ENCODE measurements around the gene PRKAR1B. TPM values are rescaled to one million over a fixed set of nuclear protein-coding genes. Genes with fewer than 3 reads are reported as not detected.
"Not testable (repeated sequence)": the region's sequence is repeated elsewhere in the genome, so short reads cannot be mapped to it uniquely, and the experiment has no call there.

PRKAR1B gene
- total RNA-seq, 2 experiments from 2014 or later = 48.7 to 49.9 TPM

GRCh38 chr7:556291-556826 is 170.7 kb downstream of the PRKAR1B start:
- Mint-ChIP-seq H3K27me3 (no peaks in the 10 kb centered on the region), H3K4me1 (ENCODE audit: low read depth) (peaks cover 1% of the 10 kb centered on the region), H3K36me3 (ENCODE audit: low read depth) (peaks cover 10% of the 10 kb centered on the region), H3K27ac (no peak overlapping the region), H3K4me3 (no peak overlapping the region), H3K9me3 (peaks cover 5% of the 10 kb centered on the region)
- ATAC-seq (no peak), DNase-seq (no peak)
- POLR2A ChIA-PET = no interaction called here
- TF ChIP-seq CTCF (IDR thresholded peaks at IDR 0.05) = no peak
- CTCF ChIA-PET = no interaction called here
- intact Hi-C loops (cut with micrococcal nuclease) = no loop called here

GRCh38 chr7:555551-556160 is 171.4 kb downstream of the PRKAR1B start:
- H3K36me3 Mint-ChIP-seq (ENCODE audit: low read depth) = peaks cover 3% of the 10 kb centered on the region
- intact Hi-C loops (cut with micrococcal nuclease) = no loop called here
- no peak for DNase-seq
- H3K9me3 Mint-ChIP-seq = no peaks in the 10 kb centered on the region
- ChIA-PET POLR2A (no interaction called here), CTCF (no interaction called here)
- H3K4me1 Mint-ChIP-seq (ENCODE audit: low read depth) = peaks cover 1% of the 10 kb centered on the region
- no peak overlapping the region for H3K27ac Mint-ChIP-seq
- no peak overlapping the region for H3K4me3 Mint-ChIP-seq
- TF ChIP-seq CTCF (IDR thresholded peaks at IDR 0.05) = no peak
- no peak for ATAC-seq
- no peaks in the 10 kb centered on the region for H3K27me3 Mint-ChIP-seq

GRCh38 chr7:553636-554111 is 173.4 kb downstream of the PRKAR1B start:
- CTCF ChIA-PET = no interaction called here

GRCh38 chr7:552868-553635 is 174.0 kb downstream of the PRKAR1B start:
- POLR2A ChIA-PET = no interaction called here
- DNase-seq (no peak), ATAC-seq (no peak)
- no peaks in the 10 kb centered on the region for H3K9me3 Mint-ChIP-seq
- H3K27ac Mint-ChIP-seq = no peak overlapping the region
- H3K27me3 Mint-ChIP-seq = no peaks in the 10 kb centered on the region
- TF ChIP-seq CTCF (IDR thresholded peaks at IDR 0.05) = no peak
- no peaks in the 10 kb centered on the region for H3K4me1 Mint-ChIP-seq (ENCODE audit: low read depth)
- CTCF ChIA-PET = no interaction called here
- peaks cover 9% of the 10 kb centered on the region for H3K36me3 Mint-ChIP-seq (ENCODE audit: low read depth)
- intact Hi-C loops (cut with micrococcal nuclease) = no loop called here
- no peak overlapping the region for H3K4me3 Mint-ChIP-seq

More at GRCh38 chr7:553636-554111, 173.4 kb downstream of the PRKAR1B start:
- H3K4me1 Mint-ChIP-seq (ENCODE audit: low read depth) = no peaks in the 10 kb centered on the region
- DNase-seq (no peak), ATAC-seq (no peak)
- H3K27ac Mint-ChIP-seq = no peak overlapping the region
- no peaks in the 10 kb centered on the region for H3K27me3 Mint-ChIP-seq
- no peaks in the 10 kb centered on the region for H3K9me3 Mint-ChIP-seq
- no peak for TF ChIP-seq CTCF (IDR thresholded peaks at IDR 0.05)
- H3K36me3 Mint-ChIP-seq (ENCODE audit: low read depth) = peaks cover 8% of the 10 kb centered on the region
- POLR2A ChIA-PET = no interaction called here
- intact Hi-C loops (cut with micrococcal nuclease) = no loop called here
- H3K4me3 Mint-ChIP-seq = no peak overlapping the region

GRCh38 chr7:552151-552867 is 174.8 kb downstream of the PRKAR1B start:
- peaks cover 11% of the 10 kb centered on the region for H3K36me3 Mint-ChIP-seq (ENCODE audit: low read depth)
- H3K9me3 Mint-ChIP-seq; ATAC-seq; POLR2A ChIA-PET; DNase-seq; H3K4me1 Mint-ChIP-seq (ENCODE audit: low read depth); H3K4me3 Mint-ChIP-seq; intact Hi-C loops (cut with micrococcal nuclease); CTCF ChIA-PET; H3K27me3 Mint-ChIP-seq; H3K27ac Mint-ChIP-seq: not testable (repeated sequence)

- CTCF ChIA-PET; POLR2A ChIA-PET; DNase-seq; H3K4me1 Mint-ChIP-seq (ENCODE audit: low read depth); intact Hi-C loops (cut with micrococcal nuclease); ATAC-seq; H3K27me3 Mint-ChIP-seq; H3K4me3 Mint-ChIP-seq; H3K27ac Mint-ChIP-seq; H3K9me3 Mint-ChIP-seq: not testable (repeated sequence)
- H3K36me3 Mint-ChIP-seq (ENCODE audit: low read depth) = peaks cover 15% of the 10 kb centered on the region
Observed at GRCh38 chr7:551615-551970, 175.5 kb downstream of the PRKAR1B start.
